WTC11 (cell line): ENCODE data around the gene APEX2.

Experiments
- ATF6 ChIP-seq: sonication (generic); formaldehyde crosslinking; IDR thresholded peaks from 2 replicates; pipeline ENCODE4 v1.8.1; 2023; ENCODE audit warnings: mild to moderate bottlenecking, missing genetic modification reagents
- CREM ChIP-seq: sonication (generic); formaldehyde crosslinking; IDR thresholded peaks from 2 replicates; pipeline ENCODE4 v1.8.1; 2022; ENCODE audit warnings: mild to moderate bottlenecking, missing genetic modification reagents, moderate library complexity
- CTCF ChIP-seq: fragments of 200-600 bp; IDR thresholded peaks from 2 replicates; pipeline ENCODE4 v1.8.0; 2022; ENCODE audit warnings: antibody characterized with exemption
- ELF4 ChIP-seq: sonication (generic); formaldehyde crosslinking; IDR thresholded peaks from 2 replicates; pipeline ENCODE4 v1.8.1; 2022; ENCODE audit warnings: low read depth, mild to moderate bottlenecking, moderate library complexity, missing genetic modification reagents
- MLX ChIP-seq: sonication (generic); formaldehyde crosslinking; IDR thresholded peaks from 2 replicates; pipeline ENCODE4 v1.8.1; 2023; ENCODE audit warnings: mild to moderate bottlenecking, missing genetic modification reagents, moderate library complexity
- NFYB ChIP-seq: sonication (generic); formaldehyde crosslinking; conservative IDR thresholded peaks from 2 replicates; pipeline ENCODE4 v1.8.0; 2022; ENCODE audit warnings: low read depth, missing genetic modification reagents
- RELA ChIP-seq: sonication (generic); formaldehyde crosslinking; IDR thresholded peaks from 2 replicates; pipeline ENCODE4 v1.8.1; 2022; ENCODE audit warnings: missing genetic modification reagents, mild to moderate bottlenecking, borderline replicate concordance
- USF1 ChIP-seq: sonication (generic); formaldehyde crosslinking; IDR thresholded peaks from 2 replicates; pipeline ENCODE4 v1.8.0; 2022; ENCODE audit warnings: mild to moderate bottlenecking, missing genetic modification reagents
- USF2 ChIP-seq: sonication (generic); formaldehyde crosslinking; IDR thresholded peaks from 2 replicates; pipeline ENCODE4 v1.8.1; 2023; ENCODE audit warnings: mild to moderate bottlenecking, missing genetic modification reagents, moderate library complexity
- ZBTB21 ChIP-seq: sonication (generic); formaldehyde crosslinking; IDR thresholded peaks from 2 replicates; pipeline ENCODE4 v1.8.1; 2023; ENCODE audit warnings: mild to moderate bottlenecking, missing genetic modification reagents, borderline replicate concordance
- ZNF138 ChIP-seq: sonication (generic); formaldehyde crosslinking; conservative IDR thresholded peaks from 2 replicates; pipeline ENCODE4 v1.8.1; 2022; ENCODE audit warnings: mild to moderate bottlenecking, moderate library complexity, missing genetic modification reagents

GRCh38 chrX:55030271-55031205 is 30.4 kb downstream of the APEX2 start, which contains the start of gene ALAS2:
- TF ChIP-seq NFYB (CRISPR knock-in tag) (no peak), ELF4 (CRISPR knock-in tag) (no peak), USF2 (CRISPR knock-in tag) (no peak), ZNF138 (no peak), CTCF (no peak), ATF6 (no peak), MLX (no peak), USF1 (CRISPR knock-in tag) (no peak), CREM (no peak), ZBTB21 (CRISPR knock-in tag) (no peak), RELA (CRISPR knock-in tag) (no peak)
